Measurements from ENCODE around the gene GPR180. TPM values are rescaled to one million over a fixed set of nuclear protein-coding genes. Genes with fewer than 3 reads are reported as not detected.

The GPR180 gene
- total and polyA plus RNA-seq, 2 experiments from 2014 or later = 3.7 to 9.5 TPM

GRCh38 chr13:94677799-94678198 lies 76.1 kb downstream of the GPR180 start (continued):
- no peak for TF ChIP-seq ZNF462 (CRISPR knock-in tag; IDR thresholded peaks at IDR 0.05)
- TF ChIP-seq CREB1 (CRISPR knock-in tag; IDR thresholded peaks at IDR 0.05; ENCODE audit: low read depth) = no peak
- no peak for TF ChIP-seq STAT1 (IDR thresholded peaks at IDR 0.05; ENCODE audit: unreplicated experiment)
- TF ChIP-seq EZH2 (IDR thresholded peaks at IDR 0.05; ENCODE audit: low read depth, unreplicated experiment) = no peak

GRCh38 chr13:94678845-94679244 lies 77.2 kb downstream of the GPR180 start:
- H3K79me2 ChIP-seq (replicated peaks; ENCODE audit: insufficient read depth) = no peaks in the 10 kb centered on the region
- H3K27me3 ChIP-seq (ENCODE audit: insufficient read depth) = no peaks in the 10 kb centered on the region
- H4K20me1 ChIP-seq (replicated peaks; ENCODE audit: insufficient read depth) = no peaks in the 10 kb centered on the region
- H3K4me3 Mint-ChIP-seq = no peak overlapping the region
- no peak overlapping the region for H2AFZ ChIP-seq
- no peaks in the 10 kb centered on the region for H3K36me3 ChIP-seq (ENCODE audit: insufficient read depth)
- no peaks in the 10 kb centered on the region for H3F3A ChIP-seq (replicated peaks; ENCODE audit: low read depth)
- peaks cover 13% of the 10 kb centered on the region for H3K4me1 ChIP-seq (ENCODE audit: insufficient read depth)
- TF ChIP-seq ZNF114 (CRISPR knock-in tag; IDR thresholded peaks at IDR 0.05) (no peak), CTCF (conservative IDR thresholded peaks at IDR 0.05; ENCODE audit: low read depth in 2 of 2) (no peak), CREB1 (CRISPR knock-in tag; IDR thresholded peaks at IDR 0.05; ENCODE audit: low read depth) (no peak)
- H3K27me3 Mint-ChIP-seq (ENCODE audit: insufficient read depth, low read depth, poor library complexity) = peaks cover 4% of the 10 kb centered on the region
- no peaks in the 10 kb centered on the region for H3K36me3 Mint-ChIP-seq (ENCODE audit: low read depth)
- no peak for DNase-seq (ENCODE audit: low spot score)
- H3K9me2 ChIP-seq (ENCODE audit: insufficient read depth) = no peaks in the 10 kb centered on the region; the same call in 1 of the 2 replicates
- H3K4me3 ChIP-seq = no peak overlapping the region
- no peak overlapping the region for H3K4me2 ChIP-seq
- H3K4me1 Mint-ChIP-seq = peaks cover 17% of the 10 kb centered on the region
- no peaks in the 10 kb centered on the region for H3K9me3 Mint-ChIP-seq
- H3K27ac ChIP-seq (ENCODE audit: low read depth) = no peak overlapping the region
- H3K27ac Mint-ChIP-seq = no peak overlapping the region
- ATAC-seq = no peak
